Right atrium auricular region (tissue), 2 donors: ENCODE measurements around the gene UBR3. TPM values are rescaled to one million over a fixed set of nuclear protein-coding genes. Genes with fewer than 3 reads are reported as not detected.
"Not testable (repeated sequence)": the region's sequence is repeated elsewhere in the genome, so short reads cannot be mapped to it uniquely, and the experiment has no call there.

Experiments
- DNase-seq: peaks from one replicate; pipeline ENCODE4 v3.0.0-alpha.2; 2019; ENCODE audit warnings: low spot score
- H3K27ac ChIP-seq, 2 donors: fragments of 200-600 bp; sonication (generic); 1 replicate in 1 of 2; 2 replicates in 1 of 2; pipeline ENCODE4 v1.5.1; 2016 to 2019
- H3K27me3 ChIP-seq, 2 donors: fragments of 200-600 bp; sonication (generic); one replicate each; pipeline versions ENCODE4 v1.5.1 to v1.6.0; 2017 to 2019
- H3K36me3 ChIP-seq: fragments of 200-600 bp; sonication (generic); one replicate; pipeline ENCODE4 v1.5.1; 2016
- H3K4me1 ChIP-seq, 2 donors: fragments of 200-600 bp; sonication (generic); one replicate each; pipeline versions ENCODE4 v1.5.1 to v1.6.0; 2017 to 2019
- H3K4me3 ChIP-seq, 2 donors: fragments of 200-600 bp; sonication (generic); 1 replicate in 1 of 2; 2 replicates in 1 of 2; pipeline ENCODE4 v1.5.1; 2017 to 2019; ENCODE audit warnings: mild to moderate bottlenecking in 1 of 2, moderate library complexity in 1 of 2
- H3K9me3 ChIP-seq, 2 donors: fragments of 200-600 bp; sonication (generic); one replicate each; pipeline ENCODE4 v1.5.1; 2019
- total RNA-seq, 2 donors: library from RNA; depleted of rRNA; stranded (reverse); fragments of >200 nt; gene quantifications; one replicate each; pipeline ENCODE4 v1.1.0, GENCODE V29; 2016
- TF ChIP-seq, protein P1 (sequence below), 2 donors: fragments of 200-600 bp; sonication (generic); IDR thresholded peaks; one replicate each; pipeline ENCODE4 v1.5.1; 2019; ENCODE audit warnings: antibody characterized with exemption in 2 of 2

Gene UBR3
- total RNA-seq, 2 donors from 2014 or later = 56.5 to 93.6 TPM

GRCh38 chr2:169859423-169859822 lies 32.2 kb downstream of the UBR3 start:
- DNase-seq = no peak
- no peaks in the 10 kb centered on the region for H3K36me3 ChIP-seq
- no peaks in the 10 kb centered on the region for H3K27me3 ChIP-seq
- H3K4me1 ChIP-seq = peaks cover 0 to 20% of the 10 kb centered on the region in 2 donors
- no peak overlapping the region for H3K4me3 ChIP-seq
- H3K27ac ChIP-seq = no peak overlapping the region
- no peaks in the 10 kb centered on the region for H3K9me3 ChIP-seq
- TF ChIP-seq, protein P1, sequence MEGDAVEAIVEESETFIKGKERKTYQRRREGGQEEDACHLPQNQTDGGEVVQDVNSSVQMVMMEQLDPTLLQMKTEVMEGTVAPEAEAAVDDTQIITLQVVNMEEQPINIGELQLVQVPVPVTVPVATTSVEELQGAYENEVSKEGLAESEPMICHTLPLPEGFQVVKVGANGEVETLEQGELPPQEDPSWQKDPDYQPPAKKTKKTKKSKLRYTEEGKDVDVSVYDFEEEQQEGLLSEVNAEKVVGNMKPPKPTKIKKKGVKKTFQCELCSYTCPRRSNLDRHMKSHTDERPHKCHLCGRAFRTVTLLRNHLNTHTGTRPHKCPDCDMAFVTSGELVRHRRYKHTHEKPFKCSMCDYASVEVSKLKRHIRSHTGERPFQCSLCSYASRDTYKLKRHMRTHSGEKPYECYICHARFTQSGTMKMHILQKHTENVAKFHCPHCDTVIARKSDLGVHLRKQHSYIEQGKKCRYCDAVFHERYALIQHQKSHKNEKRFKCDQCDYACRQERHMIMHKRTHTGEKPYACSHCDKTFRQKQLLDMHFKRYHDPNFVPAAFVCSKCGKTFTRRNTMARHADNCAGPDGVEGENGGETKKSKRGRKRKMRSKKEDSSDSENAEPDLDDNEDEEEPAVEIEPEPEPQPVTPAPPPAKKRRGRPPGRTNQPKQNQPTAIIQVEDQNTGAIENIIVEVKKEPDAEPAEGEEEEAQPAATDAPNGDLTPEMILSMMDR (IDR thresholded peaks at IDR 0.05) = no peak

DNA sequence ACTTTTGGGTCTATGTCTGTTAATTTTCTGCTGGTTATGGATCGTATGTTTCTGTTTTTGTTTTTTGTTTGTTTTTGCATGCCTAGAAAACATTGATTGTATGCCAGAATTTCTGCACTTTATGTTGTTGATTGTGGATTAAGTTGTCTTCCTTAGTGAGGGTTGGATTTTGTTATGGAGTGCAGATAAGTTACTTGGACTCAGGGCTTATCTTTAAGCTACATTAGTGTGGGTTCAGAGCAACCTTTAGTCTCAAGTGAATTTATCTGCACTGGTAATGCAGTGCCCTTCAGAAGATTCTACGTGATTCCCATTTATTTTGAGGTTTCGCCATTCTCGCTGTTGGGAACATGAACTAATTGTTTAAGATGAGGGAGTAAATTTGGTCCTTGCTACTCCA lies 32.9 kb downstream of the UBR3 start:
- Histone ChIP-seq H3K27me3 (no peaks in the 10 kb centered on the region), H3K4me1 (peaks cover 0 to 17% of the 10 kb centered on the region in 2 donors), H3K4me3 (no peak overlapping the region), H3K9me3 (no peaks in the 10 kb centered on the region), H3K27ac (no peak overlapping the region), H3K36me3 (no peaks in the 10 kb centered on the region)
- DNase-seq = no peak
- TF ChIP-seq, protein P1 (IDR thresholded peaks at IDR 0.05) = no peak

GRCh38 chr2:169862816-169863215 lies 35.6 kb downstream of the UBR3 start:
- no peak overlapping the region for H3K4me3 ChIP-seq
- TF ChIP-seq, protein P1 (IDR thresholded peaks at IDR 0.05) = no peak
- H3K27me3 ChIP-seq = no peaks in the 10 kb centered on the region
- no peak overlapping the region for H3K27ac ChIP-seq
- H3K36me3 ChIP-seq = no peaks in the 10 kb centered on the region
- H3K9me3 ChIP-seq = no peaks in the 10 kb centered on the region
- H3K4me1 ChIP-seq = peaks cover 0 to 17% of the 10 kb centered on the region in 2 donors
- no peak for DNase-seq

DNA sequence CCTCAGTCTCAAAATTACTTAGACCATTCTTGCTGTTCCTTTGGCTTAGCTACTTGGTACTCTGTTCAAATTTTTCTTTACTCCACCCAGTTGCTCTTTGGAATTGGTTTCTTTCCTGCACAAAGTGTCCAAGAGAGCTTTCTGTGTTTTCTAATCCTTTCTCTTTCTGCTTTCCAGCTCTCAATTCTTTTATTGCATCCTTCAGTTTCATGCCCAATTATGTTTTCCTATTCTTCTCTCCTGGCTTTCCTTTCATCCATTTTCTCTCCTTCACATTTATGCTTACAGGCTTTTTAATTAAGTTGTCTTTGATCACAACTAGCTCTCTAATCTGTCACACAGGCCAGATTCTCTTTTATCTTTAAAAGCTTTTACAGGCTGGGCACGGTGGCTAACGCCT lies 38.2 kb downstream of the UBR3 start:
- no peaks in the 10 kb centered on the region for H3K36me3 ChIP-seq
- H3K27ac ChIP-seq = no peak overlapping the region
- H3K9me3 ChIP-seq = no peaks in the 10 kb centered on the region
- no peak overlapping the region for H3K4me3 ChIP-seq
- DNase-seq = no peak
- no peaks in the 10 kb centered on the region for H3K27me3 ChIP-seq
- TF ChIP-seq, protein P1 (IDR thresholded peaks at IDR 0.05) = no peak
- peaks cover 0 to 17% of the 10 kb centered on the region in 2 donors for H3K4me1 ChIP-seq

DNA sequence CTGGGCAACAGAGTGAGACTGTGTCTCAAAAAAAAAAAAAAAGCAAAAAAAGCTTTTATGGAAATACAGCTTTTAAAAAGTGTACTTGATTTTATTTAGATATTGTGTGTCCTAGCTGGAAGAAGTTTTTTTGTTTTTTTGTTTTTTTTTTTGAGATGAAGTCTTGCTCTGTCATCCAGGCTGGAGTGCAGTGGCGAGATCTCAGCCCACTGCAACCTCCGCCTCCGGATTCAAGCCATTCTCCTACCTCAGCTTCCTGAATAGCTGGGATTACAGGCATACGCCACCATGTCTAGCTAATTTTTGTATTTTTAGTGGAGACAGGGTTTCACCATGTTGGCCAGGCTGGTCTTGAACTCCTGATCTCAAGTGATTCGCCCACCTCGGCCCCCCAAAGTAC lies 39.0 kb downstream of the UBR3 start:
- not testable (repeated sequence) for DNase-seq, H3K27me3 ChIP-seq, H3K27ac ChIP-seq, H3K4me3 ChIP-seq, H3K9me3 ChIP-seq, H3K36me3 ChIP-seq
- peaks cover 0 to 17% of the 10 kb centered on the region in 2 donors for H3K4me1 ChIP-seq

DNA sequence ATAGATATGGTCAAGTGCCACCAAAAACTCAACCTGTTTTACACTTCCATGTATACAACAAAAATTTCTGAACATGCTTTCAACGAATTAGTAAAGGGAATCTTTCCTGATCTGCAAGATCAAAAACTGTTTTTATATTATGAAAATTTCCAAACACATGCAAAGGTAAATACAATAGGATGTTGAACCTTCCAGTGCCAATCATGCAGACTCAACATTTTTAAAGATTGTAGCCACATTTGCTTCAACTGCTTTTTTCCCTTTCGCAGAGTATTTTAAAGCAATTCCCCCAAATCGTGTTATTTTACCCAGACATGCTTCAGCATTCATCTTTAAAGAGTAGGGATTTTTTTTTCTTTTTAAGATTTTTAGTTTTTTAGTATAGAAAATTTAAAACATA lies 40.3 kb downstream of the UBR3 start:
- Histone ChIP-seq H3K4me1 (peaks cover 0 to 17% of the 10 kb centered on the region in 2 donors), H3K9me3 (no peaks in the 10 kb centered on the region), H3K4me3 (no peak overlapping the region), H3K27me3 (no peaks in the 10 kb centered on the region), H3K36me3 (no peaks in the 10 kb centered on the region), H3K27ac (no peak overlapping the region)
- TF ChIP-seq, protein P1 (IDR thresholded peaks at IDR 0.05) = no peak
- no peak for DNase-seq
